CD14-positive monocyte (primary cell): ENCODE measurements around the gene PLSCR3. TPM values are rescaled to one million over a fixed set of nuclear protein-coding genes. Genes with fewer than 3 reads are reported as not detected.

Experiments
- DNase-seq, 3 donors: peaks; one replicate each; pipeline ENCODE4 v3.0.0-alpha.2; 2011 to 2022
- H2AFZ ChIP-seq: 2 replicates; pipeline ENCODE4 v1.6.0; 2012; ENCODE audit warnings: mild to moderate bottlenecking, low read depth, low read length, inconsistent platforms; ENCODE audit not compliant: insufficient read depth, poor library complexity, severe bottlenecking
- H3K27ac ChIP-seq, 2 donors: 1 replicate in 1 of 2; 2 replicates in 1 of 2; pipeline ENCODE4 v1.5.1; 2012 to 2013; ENCODE audit warnings: low read length in 2 of 2, control low read depth in 1 of 2, inconsistent platforms in 1 of 2, low read depth in 1 of 2, mild to moderate bottlenecking in 1 of 2
- H3K27me3 ChIP-seq, 2 donors: one replicate each; pipeline versions ENCODE4 v1.6.0 to v1.6.1; 2011 to 2013; ENCODE audit warnings: low read length in 2 of 2; ENCODE audit not compliant: control insufficient read depth in 2 of 2, insufficient read depth in 2 of 2
- H3K36me3 ChIP-seq, 2 donors: replicated peaks in 1 of 2; 1 replicate in 1 of 2; 2 replicates in 1 of 2; pipeline versions ENCODE4 v1.5.1 to v1.6.1; 2012 to 2013; ENCODE audit warnings: low read length in 2 of 2, control low read depth in 1 of 2, inconsistent platforms in 1 of 2, mild to moderate bottlenecking in 1 of 2; ENCODE audit not compliant: insufficient read depth in 2 of 2, control insufficient read depth in 1 of 2
- H3K4me1 ChIP-seq, 2 donors: 1 replicate in 1 of 2; 2 replicates in 1 of 2; pipeline versions ENCODE4 v1.5.1 to v1.6.1; 2012 to 2013; ENCODE audit warnings: low read length in 2 of 2, control low read depth in 1 of 2, inconsistent platforms in 1 of 2, mild to moderate bottlenecking in 1 of 2, moderate library complexity in 1 of 2; ENCODE audit not compliant: insufficient read depth in 2 of 2, control insufficient read depth in 1 of 2
- H3K4me2 ChIP-seq: replicated peaks from 2 replicates; pipeline ENCODE3; 2012; ENCODE audit warnings: low read length, moderate library complexity, mild to moderate bottlenecking; ENCODE audit not compliant: poor library complexity, severe bottlenecking; ENCODE audit errors: extremely low read depth
- H3K4me3 ChIP-seq, 3 experiments: fragments of 200-600 bp in 1 of 3; sonication (generic) in 1 of 3; replicated peaks in 1 of 3; 1 replicate in 2 of 3; 2 replicates in 1 of 3; pipeline ENCODE4 v1.5.1; 2011 to 2013; ENCODE audit warnings: low read length in 3 of 3, mild to moderate bottlenecking in 3 of 3, control low read depth in 2 of 3, low read depth in 2 of 3, inconsistent platforms in 1 of 3, moderate library complexity in 1 of 3
- H3K79me2 ChIP-seq: 2 replicates; pipeline ENCODE4 v1.6.0; 2012; ENCODE audit warnings: mild to moderate bottlenecking, control low read depth, inconsistent platforms, low read length, moderate library complexity; ENCODE audit not compliant: insufficient read depth
- H3K9ac ChIP-seq: 2 replicates; pipeline ENCODE4 v1.6.0; 2017; ENCODE audit warnings: low read length, mild to moderate bottlenecking; ENCODE audit not compliant: insufficient read depth, poor library complexity, severe bottlenecking
- H3K9me3 ChIP-seq, 2 donors: replicated peaks in 1 of 2; 1 replicate in 1 of 2; 2 replicates in 1 of 2; pipeline versions ENCODE4 v1.5.1 to v1.6.1; 2012 to 2013; ENCODE audit warnings: low read length in 2 of 2, control low read depth in 1 of 2; ENCODE audit not compliant: control insufficient read depth in 1 of 2, insufficient read depth in 1 of 2
- H4K20me1 ChIP-seq: 2 replicates; pipeline ENCODE4 v1.6.0; 2012; ENCODE audit warnings: mild to moderate bottlenecking, low read length, control low read depth, moderate library complexity; ENCODE audit not compliant: insufficient read depth
- H3K27ac Mint-ChIP-seq, 7 donors: one replicate each; pipeline ENCODE4 v1.8.0; 2020; ENCODE audit warnings: mild to moderate bottlenecking in 7 of 7, mixed read lengths in 7 of 7, moderate library complexity in 6 of 7, inconsistent platforms in 2 of 7
- H3K27me3 Mint-ChIP-seq, 3 donors: one replicate each; pipeline ENCODE4 v1.8.0; 2021 to 2022; ENCODE audit warnings: low read depth in 3 of 3, mild to moderate bottlenecking in 3 of 3, mixed read lengths in 3 of 3, moderate library complexity in 3 of 3, inconsistent platforms in 1 of 3
- H3K36me3 Mint-ChIP-seq, 2 donors: one replicate each; pipeline ENCODE4 v1.8.0; 2020; ENCODE audit warnings: mixed read lengths in 2 of 2, inconsistent platforms in 1 of 2, mild to moderate bottlenecking in 1 of 2
- H3K4me1 Mint-ChIP-seq: one replicate; pipeline ENCODE4 v1.8.0; 2020; ENCODE audit warnings: mild to moderate bottlenecking, mixed read lengths
- H3K4me3 Mint-ChIP-seq, 2 donors: one replicate each; pipeline ENCODE4 v1.8.0; 2020; ENCODE audit warnings: mild to moderate bottlenecking in 2 of 2, mixed read lengths in 2 of 2, moderate library complexity in 1 of 2
- H3K9me3 Mint-ChIP-seq, 7 donors: one replicate each; pipeline ENCODE4 v1.8.0; 2020 to 2022; ENCODE audit warnings: mixed read lengths in 7 of 7, mild to moderate bottlenecking in 6 of 7, moderate library complexity in 6 of 7, inconsistent platforms in 2 of 7
- CTCF ChIP-seq: fragments of 200-600 bp; IDR thresholded peaks from one replicate; pipeline ENCODE4 v1.8.0; 2022; ENCODE audit warnings: antibody characterized with exemption, mild to moderate bottlenecking
- WGBS: methylation state at CpG from one replicate; pipeline ENCODE4 v1.1.5; 2013; ENCODE audit warnings: missing lambda C conversion rate; ENCODE audit not compliant: insufficient coverage; 5-methylcytosine and 5-hydroxymethylcytosine counted together
- intact Hi-C, 2 donors: fragments of 100-400 bp; cut with micrococcal nuclease; formaldehyde crosslinking; loops; one replicate each; pipeline versions ENCODE4 v1.15.0 to v1.15.1; 2023
- polyA plus RNA-seq, 3 donors: library from polyadenylated mRNA; depleted of rRNA in 1 of 3; unstranded in 2 of 3; stranded (reverse) in 1 of 3; fragments of 300-500 nt in 2 of 3; fragments of >200 nt in 1 of 3; fragmentation: Illumina TruSeq in 2 of 3; gene quantifications; 1 replicate in 2 of 3; 2 replicates in 1 of 3; pipeline ENCODE4 v1.2.3, GENCODE V29; 2012 to 2021

PLSCR3 gene
- polyA plus RNA-seq, 3 donors, result 37.6 to 70.4 (median 45.7) TPM

GRCh38 chr17:7428557-7428956 is 34.2 kb upstream of the PLSCR3 start, which contains the start of gene SPEM3:
Gene SPEM3 (plus strand): TSS chr17:7428857. CDS start chr17:7428903, 46 bp downstream.
- Mint-ChIP-seq H3K4me1 (no peaks in the 10 kb centered on the region), H3K9me3 (no peaks in the 10 kb centered on the region), H3K27me3 (peaks cover 0 to 3% (median 2%) of the 10 kb centered on the region in 3 donors), H3K27ac (peak within 1 kb of the TSS in 1 of 7 donors; percentile 31), H3K36me3 (no peaks in the 10 kb centered on the region), H3K4me3 (no peak within 1 kb of the TSS)
- Histone ChIP-seq H3K27ac (no peak within 1 kb of the TSS), H3K4me2 (no peak within 1 kb of the TSS), H3K27me3 (no peaks in the 10 kb centered on the region), H3K36me3 (no peaks in the 10 kb centered on the region), H4K20me1 (no peaks in the 10 kb centered on the region), H3K9ac (no peak within 1 kb of the TSS), H3K79me2 (no peaks in the 10 kb centered on the region), H2AFZ (no peak within 1 kb of the TSS), H3K4me3 (no peak within 1 kb of the TSS), H3K4me1 (no peaks in the 10 kb centered on the region), H3K9me3 (no peaks in the 10 kb centered on the region)
- DNase-seq, result no peak
- TF ChIP-seq CTCF, result no peak
- intact Hi-C loops, result no loop called here
- WGBS, result 84% methylated on average over 4 of the region's 5 CpGs

GRCh38 chr17:7427549-7427948 is 33.2 kb upstream of the PLSCR3 start:
- Histone ChIP-seq H3K4me1 (no peaks in the 10 kb centered on the region), H3K27ac (no peak overlapping the region), H3K9ac (no peak overlapping the region), H3K4me3 (no peak overlapping the region), H2AFZ (no peak overlapping the region), H3K27me3 (no peaks in the 10 kb centered on the region), H3K4me2 (no peak overlapping the region), H3K36me3 (no peaks in the 10 kb centered on the region), H3K79me2 (no peaks in the 10 kb centered on the region), H4K20me1 (no peaks in the 10 kb centered on the region), H3K9me3 (no peaks in the 10 kb centered on the region)
- TF ChIP-seq CTCF, result no peak
- intact Hi-C loops, result no loop called here
- Mint-ChIP-seq H3K4me3 (no peak overlapping the region), H3K27ac (no peak overlapping the region), H3K9me3 (no peaks in the 10 kb centered on the region), H3K4me1 (no peaks in the 10 kb centered on the region), H3K36me3 (no peaks in the 10 kb centered on the region), H3K27me3 (peaks cover 0 to 3% (median 2%) of the 10 kb centered on the region in 3 donors)
- 94% methylated on average over 5 of the region's 7 CpGs for WGBS
- no peak for DNase-seq
